Esophagus muscularis mucosa (tissue), 4 donors: ENCODE measurements around the gene TRRAP. TPM values are rescaled to one million over a fixed set of nuclear protein-coding genes. Genes with fewer than 3 reads are reported as not detected.

Experiments used
- DNase-seq: peaks from one replicate; pipeline ENCODE4 v3.0.0-alpha.2; 2017; ENCODE audit errors: extremely low spot score
- H3K27ac ChIP-seq, 4 donors: fragments of 200-600 bp; sonication (generic); replicated peaks in 1 of 4; 1 replicate in 3 of 4; 2 replicates in 1 of 4; pipeline ENCODE4 v1.5.1; 2016 to 2019; ENCODE audit warnings: mild to moderate bottlenecking in 1 of 4
- H3K27me3 ChIP-seq, 4 donors: fragments of 200-600 bp; sonication (generic); one replicate each; pipeline versions ENCODE4 v1.5.1 to v1.6.0; 2016 to 2019
- H3K36me3 ChIP-seq, 4 donors: fragments of 200-600 bp; sonication (generic); one replicate each; pipeline ENCODE4 v1.5.1; 2016 to 2019
- H3K4me1 ChIP-seq, 4 donors: fragments of 200-600 bp; sonication (generic); one replicate each; pipeline ENCODE4 v1.5.1; 2016 to 2019
- H3K4me3 ChIP-seq, 4 donors: fragments of 200-600 bp; sonication (generic); 1 replicate in 2 of 4; 2 replicates in 2 of 4; pipeline ENCODE4 v1.5.1; 2016 to 2019; ENCODE audit warnings: mild to moderate bottlenecking in 4 of 4, moderate library complexity in 1 of 4
- H3K9me3 ChIP-seq, 4 donors: fragments of 200-600 bp; sonication (generic); 1 replicate in 3 of 4; 2 replicates in 1 of 4; pipeline ENCODE4 v1.5.1; 2016 to 2019
- EP300 ChIP-seq: sonication (generic); formaldehyde crosslinking; IDR thresholded peaks from one replicate; pipeline ENCODE4 v1.6.1; 2017; ENCODE audit warnings: antibody characterized with exemption
- POLR2A ChIP-seq: fragments of 450-650 bp; IDR thresholded peaks from one replicate; pipeline ENCODE4 v1.6.1; 2017; ENCODE audit warnings: antibody characterized with exemption, moderate library complexity, mild to moderate bottlenecking, low read depth
- POLR2AphosphoS5 ChIP-seq, 2 donors: sonication (generic); formaldehyde crosslinking; IDR thresholded peaks; one replicate each; pipeline ENCODE4 v1.6.1; 2017; ENCODE audit warnings: antibody characterized with exemption in 2 of 2
- WGBS: methylation state at CpG from one replicate; pipeline ENCODE4 v1.1.5; 2018; 5-methylcytosine and 5-hydroxymethylcytosine counted together
- intact Hi-C: fragments of 100-400 bp; cut with DNase I; formaldehyde crosslinking; loops from one replicate; pipeline ENCODE4 v1.15.1; 2023
- total RNA-seq, 4 donors: library from RNA; depleted of rRNA; stranded (reverse); fragments of >200 nt; gene quantifications; one replicate each; pipeline versions ENCODE4 v1.1.0 to v1.2.1, GENCODE V29; 2016
- TF ChIP-seq, protein P1 (sequence below), 3 experiments: fragments of 200-600 bp in 2 of 3; fragments of 450-650 bp in 1 of 3; sonication (generic) in 2 of 3; IDR thresholded peaks; one replicate each; pipeline ENCODE4 v1.5.1; 2017 to 2019; ENCODE audit warnings: antibody characterized with exemption in 3 of 3, mild to moderate bottlenecking in 2 of 3, moderate library complexity in 1 of 3

TRRAP gene
- total RNA-seq, 4 donors from 2014 or later: 22.9 to 38.0 (median 29.7) TPM

DNA sequence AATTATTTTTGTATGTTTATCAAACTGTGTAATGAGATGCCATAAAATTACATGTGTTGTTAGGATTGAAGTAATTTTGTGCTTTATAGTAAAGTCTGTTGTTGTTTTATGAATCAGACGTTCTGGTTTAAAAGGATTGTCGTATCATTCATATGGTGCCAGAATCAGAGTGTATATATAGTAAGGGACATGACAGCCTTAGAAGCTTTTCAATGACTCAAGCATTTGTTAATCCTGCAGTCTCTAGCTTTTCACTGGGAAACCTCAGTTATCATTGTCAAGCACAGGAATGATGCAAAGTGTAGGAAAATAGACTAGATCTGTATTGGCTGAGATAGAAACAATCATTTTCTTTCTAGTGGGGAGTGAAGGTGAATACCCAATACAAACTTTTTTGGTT lies 57.5 kb downstream of the TRRAP start:
- H3K27ac ChIP-seq: no peak overlapping the region
- no peak overlapping the region for H3K4me3 ChIP-seq
- no peak for TF ChIP-seq EP300
- TF ChIP-seq, protein P1, sequence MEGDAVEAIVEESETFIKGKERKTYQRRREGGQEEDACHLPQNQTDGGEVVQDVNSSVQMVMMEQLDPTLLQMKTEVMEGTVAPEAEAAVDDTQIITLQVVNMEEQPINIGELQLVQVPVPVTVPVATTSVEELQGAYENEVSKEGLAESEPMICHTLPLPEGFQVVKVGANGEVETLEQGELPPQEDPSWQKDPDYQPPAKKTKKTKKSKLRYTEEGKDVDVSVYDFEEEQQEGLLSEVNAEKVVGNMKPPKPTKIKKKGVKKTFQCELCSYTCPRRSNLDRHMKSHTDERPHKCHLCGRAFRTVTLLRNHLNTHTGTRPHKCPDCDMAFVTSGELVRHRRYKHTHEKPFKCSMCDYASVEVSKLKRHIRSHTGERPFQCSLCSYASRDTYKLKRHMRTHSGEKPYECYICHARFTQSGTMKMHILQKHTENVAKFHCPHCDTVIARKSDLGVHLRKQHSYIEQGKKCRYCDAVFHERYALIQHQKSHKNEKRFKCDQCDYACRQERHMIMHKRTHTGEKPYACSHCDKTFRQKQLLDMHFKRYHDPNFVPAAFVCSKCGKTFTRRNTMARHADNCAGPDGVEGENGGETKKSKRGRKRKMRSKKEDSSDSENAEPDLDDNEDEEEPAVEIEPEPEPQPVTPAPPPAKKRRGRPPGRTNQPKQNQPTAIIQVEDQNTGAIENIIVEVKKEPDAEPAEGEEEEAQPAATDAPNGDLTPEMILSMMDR (IDR thresholded peaks at IDR 0.05): no peak
- no peak for DNase-seq
- H3K9me3 ChIP-seq: no peaks in the 10 kb centered on the region
- H3K27me3 ChIP-seq: no peaks in the 10 kb centered on the region
- WGBS: 81% methylated on average over 2 of the region's 2 CpGs
- H3K36me3 ChIP-seq: peaks cover 79 to 100% (median 97%) of the 10 kb centered on the region in 4 donors
- no peaks in the 10 kb centered on the region for H3K4me1 ChIP-seq
- intact Hi-C loops: no loop called here

DNA sequence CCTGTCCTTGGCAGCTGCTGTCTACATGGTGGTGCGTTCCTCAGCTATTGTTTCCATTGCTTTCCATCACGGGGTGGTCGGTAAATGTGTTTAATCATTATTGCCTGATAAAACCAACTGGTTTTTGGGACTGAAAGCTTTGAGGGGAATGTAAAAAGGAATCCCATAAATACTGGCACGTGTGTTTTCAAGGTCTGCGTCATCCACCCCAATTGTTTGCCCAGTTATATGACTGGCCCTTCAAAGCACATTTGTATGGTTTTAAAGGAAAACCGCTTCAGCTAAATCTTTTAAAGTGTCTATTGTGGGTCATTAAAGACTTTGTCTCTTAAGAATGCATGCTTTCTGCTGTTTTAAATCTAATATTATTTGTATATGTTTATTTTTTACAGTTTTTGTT lies 65.0 kb downstream of the TRRAP start:
- WGBS: 92% methylated on average over 6 of the region's 6 CpGs
- H3K27ac ChIP-seq: peak overlapping the region in 2 of 4 donors; percentile 28 to 29

DNA sequence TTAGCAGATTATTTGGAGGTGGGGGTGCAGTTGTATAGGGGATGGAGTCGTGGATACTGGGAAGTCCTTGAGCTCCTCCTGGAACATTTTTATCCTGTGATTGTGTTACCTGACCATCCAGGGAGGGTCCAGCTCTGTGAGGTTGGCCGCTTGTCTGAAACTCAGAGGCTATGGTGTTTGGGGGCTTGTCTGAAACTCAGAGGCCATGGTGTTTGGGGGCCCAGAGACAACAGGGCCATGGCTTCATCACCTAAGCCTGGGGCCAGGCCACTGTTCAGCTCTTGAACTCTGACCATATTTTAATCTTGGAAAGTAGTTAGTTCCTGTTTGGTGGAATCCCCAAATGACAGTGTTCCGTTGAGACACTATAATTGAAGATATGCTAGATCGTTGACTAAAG lies 66.1 kb downstream of the TRRAP start:
- WGBS: 88% methylated on average over 4 of the region's 4 CpGs
- peaks cover 35 to 91% (median 82%) of the 10 kb centered on the region in 4 donors for H3K36me3 ChIP-seq

More for the DNA sequence above, 65.0 kb downstream of the TRRAP start:
- Histone ChIP-seq H3K4me1 (peaks cover 0 to 12% (median 11%) of the 10 kb centered on the region in 4 donors), H3K36me3 (peaks cover 31 to 91% (median 81%) of the 10 kb centered on the region in 4 donors), H3K9me3 (no peaks in the 10 kb centered on the region), H3K4me3 (no peak overlapping the region), H3K27me3 (no peaks in the 10 kb centered on the region)
- intact Hi-C loops: no loop called here
- DNase-seq: no peak
- no peak for TF ChIP-seq POLR2AphosphoS5 (IDR thresholded peaks at IDR 0.05)
- no peak for TF ChIP-seq EP300
- TF ChIP-seq, protein P1 (IDR thresholded peaks at IDR 0.05): no peak
- TF ChIP-seq POLR2A: no peak

DNA sequence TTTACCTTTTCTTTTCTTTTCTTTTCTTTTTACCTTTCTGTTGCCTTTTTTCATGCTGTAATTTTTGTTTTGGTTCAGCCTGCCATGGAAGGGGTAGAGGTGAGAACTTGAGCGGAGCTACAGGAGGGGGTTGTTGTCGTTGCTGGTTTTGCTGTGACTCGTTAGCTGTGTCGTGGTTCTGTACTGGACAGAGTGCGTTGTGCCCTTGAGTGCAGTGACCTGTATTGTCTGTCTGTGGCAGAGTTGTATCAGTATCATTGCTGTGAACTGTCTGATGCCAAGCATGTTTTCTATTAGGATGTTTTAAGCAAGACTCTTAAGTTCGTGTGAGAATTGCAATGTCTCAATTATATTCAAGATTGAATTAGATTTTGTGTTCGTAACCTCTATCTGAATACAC lies 67.5 kb downstream of the TRRAP start:
- peaks cover 34 to 91% (median 82%) of the 10 kb centered on the region in 4 donors for H3K36me3 ChIP-seq
- intact Hi-C loops: no loop called here

More for the DNA sequence above, 66.1 kb downstream of the TRRAP start:
- Histone ChIP-seq H3K27me3 (no peaks in the 10 kb centered on the region), H3K4me3 (no peak overlapping the region), H3K27ac (no peak overlapping the region), H3K9me3 (no peaks in the 10 kb centered on the region), H3K4me1 (peaks cover 0 to 12% (median 11%) of the 10 kb centered on the region in 4 donors)
- DNase-seq: no peak
- TF ChIP-seq POLR2A: no peak
- no peak for TF ChIP-seq POLR2AphosphoS5 (IDR thresholded peaks at IDR 0.05)
- no peak for TF ChIP-seq EP300
- TF ChIP-seq, protein P1 (IDR thresholded peaks at IDR 0.05): no peak
- intact Hi-C loops: no loop called here

More for the DNA sequence above, 67.5 kb downstream of the TRRAP start:
- no peak overlapping the region for H3K27ac ChIP-seq
- H3K4me1 ChIP-seq: peaks cover 0 to 12% (median 11%) of the 10 kb centered on the region in 4 donors
- H3K4me3 ChIP-seq: no peak overlapping the region
- 86% methylated on average over 7 of the region's 7 CpGs for WGBS
- H3K9me3 ChIP-seq: no peaks in the 10 kb centered on the region
- no peaks in the 10 kb centered on the region for H3K27me3 ChIP-seq
- TF ChIP-seq POLR2AphosphoS5 (IDR thresholded peaks at IDR 0.05): no peak
- no peak for TF ChIP-seq POLR2A
- TF ChIP-seq, protein P1 (IDR thresholded peaks at IDR 0.05): no peak
- DNase-seq: no peak
